Measurements from ENCODE around the gene UNC79.

The UNC79 gene

GRCh38 chr14:93731753-93732152 is 301.0 kb downstream of the UNC79 start:
- Histone ChIP-seq H3K27ac (ENCODE audit: low read depth, low read length) (no peak overlapping the region), H3K4me2 (ENCODE audit: low read depth, low read length, poor library complexity, severe bottlenecking) (no peak overlapping the region), H3K9me2 (replicated peaks; ENCODE audit: insufficient read depth, low read length) (no peaks in the 10 kb centered on the region), H3F3A (ENCODE audit: insufficient read depth) (no peaks in the 10 kb centered on the region), H3K9ac (ENCODE audit: low read length) (no peak overlapping the region), H3K4me3 (ENCODE audit: insufficient read depth, low read length, poor library complexity, severe bottlenecking) (no peak overlapping the region), H3K9me3 (ENCODE audit: insufficient read depth, low read length) (no peaks in the 10 kb centered on the region), H4K20me1 (ENCODE audit: low read depth, low read length) (no peaks in the 10 kb centered on the region), H3K27me3 (ENCODE audit: low read length) (no peaks in the 10 kb centered on the region), H3K79me2 (ENCODE audit: insufficient read depth, low read length) (no peaks in the 10 kb centered on the region), H3K36me3 (ENCODE audit: low read length) (no peaks in the 10 kb centered on the region), H2AFZ (ENCODE audit: low read depth, low read length, severe bottlenecking) (no peak overlapping the region)
- TF ChIP-seq CTCF (IDR thresholded peaks at IDR 0.05; ENCODE audit: insufficient read depth, low read length, poor library complexity, severe bottlenecking) (no peak), EZH2phosphoT487 (conservative IDR thresholded peaks at IDR 0.05; ENCODE audit: low read length) (no peak)

GRCh38 chr14:93732524-93732923 is 301.8 kb downstream of the UNC79 start:
- no peaks in the 10 kb centered on the region for H3K9me3 ChIP-seq (ENCODE audit: insufficient read depth, low read length)
- H3K36me3 ChIP-seq (ENCODE audit: low read length) = no peaks in the 10 kb centered on the region
- no peak overlapping the region for H3K27ac ChIP-seq (ENCODE audit: low read depth, low read length)
- H3K79me2 ChIP-seq (ENCODE audit: insufficient read depth, low read length) = no peaks in the 10 kb centered on the region
- H3K4me2 ChIP-seq (ENCODE audit: low read depth, low read length, poor library complexity, severe bottlenecking) = no peak overlapping the region
- no peak overlapping the region for H2AFZ ChIP-seq (ENCODE audit: low read depth, low read length, severe bottlenecking)
- H3K9me2 ChIP-seq (replicated peaks; ENCODE audit: insufficient read depth, low read length) = no peaks in the 10 kb centered on the region
- no peak overlapping the region for H3K9ac ChIP-seq (ENCODE audit: low read length)
- no peak overlapping the region for H3K4me3 ChIP-seq (ENCODE audit: insufficient read depth, low read length, poor library complexity, severe bottlenecking)
- no peak for TF ChIP-seq CTCF (IDR thresholded peaks at IDR 0.05; ENCODE audit: insufficient read depth, low read length, poor library complexity, severe bottlenecking)
- H3F3A ChIP-seq (ENCODE audit: insufficient read depth) = no peaks in the 10 kb centered on the region
- no peaks in the 10 kb centered on the region for H3K27me3 ChIP-seq (ENCODE audit: low read length)
- no peaks in the 10 kb centered on the region for H4K20me1 ChIP-seq (ENCODE audit: low read depth, low read length)

GRCh38 chr14:93733231-93733630 is 302.5 kb downstream of the UNC79 start:
- H3K9me2 ChIP-seq (replicated peaks; ENCODE audit: insufficient read depth, low read length) = no peaks in the 10 kb centered on the region
- H4K20me1 ChIP-seq (ENCODE audit: low read depth, low read length) = no peaks in the 10 kb centered on the region
- H3K27ac ChIP-seq (ENCODE audit: low read depth, low read length) = no peak overlapping the region
- no peak overlapping the region for H3K4me2 ChIP-seq (ENCODE audit: low read depth, low read length, poor library complexity, severe bottlenecking)
- H3F3A ChIP-seq (ENCODE audit: insufficient read depth) = no peaks in the 10 kb centered on the region
- no peaks in the 10 kb centered on the region for H3K27me3 ChIP-seq (ENCODE audit: low read length)
- no peak overlapping the region for H2AFZ ChIP-seq (ENCODE audit: low read depth, low read length, severe bottlenecking)
- no peaks in the 10 kb centered on the region for H3K9me3 ChIP-seq (ENCODE audit: insufficient read depth, low read length)
- H3K9ac ChIP-seq (ENCODE audit: low read length) = no peak overlapping the region
- no peaks in the 10 kb centered on the region for H3K79me2 ChIP-seq (ENCODE audit: insufficient read depth, low read length)
- no peak overlapping the region for H3K4me3 ChIP-seq (ENCODE audit: insufficient read depth, low read length, poor library complexity, severe bottlenecking)
- no peaks in the 10 kb centered on the region for H3K36me3 ChIP-seq (ENCODE audit: low read length)
- no peak for TF ChIP-seq EZH2phosphoT487 (conservative IDR thresholded peaks at IDR 0.05; ENCODE audit: low read length)
- no peak for TF ChIP-seq CTCF (IDR thresholded peaks at IDR 0.05; ENCODE audit: insufficient read depth, low read length, poor library complexity, severe bottlenecking)

GRCh38 chr14:93733631-93734030 is 302.9 kb downstream of the UNC79 start:
- H3K4me3 ChIP-seq (ENCODE audit: insufficient read depth, low read length, poor library complexity, severe bottlenecking) = no peak overlapping the region
- H3F3A ChIP-seq (ENCODE audit: insufficient read depth) = no peaks in the 10 kb centered on the region
- H3K36me3 ChIP-seq (ENCODE audit: low read length) = no peaks in the 10 kb centered on the region
- H4K20me1 ChIP-seq (ENCODE audit: low read depth, low read length) = no peaks in the 10 kb centered on the region
- no peak overlapping the region for H2AFZ ChIP-seq (ENCODE audit: low read depth, low read length, severe bottlenecking)
- H3K9ac ChIP-seq (ENCODE audit: low read length) = no peak overlapping the region
- TF ChIP-seq CTCF (IDR thresholded peaks at IDR 0.05; ENCODE audit: insufficient read depth, low read length, poor library complexity, severe bottlenecking) (no peak), EZH2phosphoT487 (conservative IDR thresholded peaks at IDR 0.05; ENCODE audit: low read length) (no peak)
- H3K9me3 ChIP-seq (ENCODE audit: insufficient read depth, low read length) = no peaks in the 10 kb centered on the region
- H3K27ac ChIP-seq (ENCODE audit: low read depth, low read length) = no peak overlapping the region
- no peak overlapping the region for H3K4me2 ChIP-seq (ENCODE audit: low read depth, low read length, poor library complexity, severe bottlenecking)
- H3K79me2 ChIP-seq (ENCODE audit: insufficient read depth, low read length) = no peaks in the 10 kb centered on the region
- no peaks in the 10 kb centered on the region for H3K27me3 ChIP-seq (ENCODE audit: low read length)
- H3K9me2 ChIP-seq (replicated peaks; ENCODE audit: insufficient read depth, low read length) = no peaks in the 10 kb centered on the region
